ENCODE data around the gene SLC22A14.
"Not testable (repeated sequence)": the region's sequence is repeated elsewhere in the genome, so short reads cannot be mapped to it uniquely, and the experiment has no call there.

The SLC22A14 gene

DNA sequence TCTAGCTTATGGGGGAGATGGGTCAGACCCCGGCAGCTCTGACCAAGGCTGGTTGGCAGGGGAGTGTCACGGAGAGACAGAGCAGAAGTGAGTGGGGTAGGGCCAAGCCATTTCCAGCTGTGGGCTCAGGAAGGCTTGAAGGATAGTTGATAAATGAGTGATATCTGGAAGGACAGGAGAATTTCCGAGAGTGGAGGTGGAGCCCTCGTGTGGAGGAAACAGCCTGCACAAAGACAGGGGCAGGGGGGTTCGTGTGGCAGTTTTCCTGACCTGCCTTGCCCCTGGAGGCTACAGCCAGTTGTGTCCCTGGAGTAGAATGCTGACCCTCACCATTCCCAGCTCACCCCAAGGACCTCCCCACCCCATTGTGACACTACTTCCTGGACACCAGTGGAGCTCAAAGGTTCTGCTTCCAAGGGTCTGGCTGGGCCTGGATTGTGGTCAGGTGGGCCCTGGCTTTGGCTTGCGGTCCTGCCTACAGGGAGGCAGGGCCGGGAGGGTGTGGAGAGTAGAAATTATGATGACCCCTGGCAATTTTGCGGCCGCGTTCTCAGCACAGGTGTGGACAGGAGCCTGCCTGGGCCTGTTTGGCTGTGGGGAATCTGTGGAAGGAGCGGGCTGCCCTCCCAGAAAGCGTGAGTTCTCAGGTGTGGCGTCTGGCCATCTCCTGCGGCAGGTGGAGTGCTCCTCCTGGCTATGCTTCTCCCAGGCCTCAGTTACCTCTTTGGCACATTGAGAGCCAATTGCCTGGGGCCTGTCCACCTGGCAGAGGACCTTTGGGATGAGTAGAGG lies at the start of gene SLC22A14:
Gene SLC22A14 (plus strand): TSS at position 400 of the 792 bp plus-strand sequence. CDS start 23,733 bp downstream, outside the sequence.
- no peak for DNase-seq

- DNase-seq, result no peak
Observed at GRCh38 chr3:38232701-38233100, 49.4 kb upstream of the SLC22A14 start.

- no peak for DNase-seq
Observed at GRCh38 chr3:38235466-38235865, 46.6 kb upstream of the SLC22A14 start.

GRCh38 chr3:38238416-38239008 lies 43.6 kb upstream of the SLC22A14 start:
- no peak for DNase-seq

DNA sequence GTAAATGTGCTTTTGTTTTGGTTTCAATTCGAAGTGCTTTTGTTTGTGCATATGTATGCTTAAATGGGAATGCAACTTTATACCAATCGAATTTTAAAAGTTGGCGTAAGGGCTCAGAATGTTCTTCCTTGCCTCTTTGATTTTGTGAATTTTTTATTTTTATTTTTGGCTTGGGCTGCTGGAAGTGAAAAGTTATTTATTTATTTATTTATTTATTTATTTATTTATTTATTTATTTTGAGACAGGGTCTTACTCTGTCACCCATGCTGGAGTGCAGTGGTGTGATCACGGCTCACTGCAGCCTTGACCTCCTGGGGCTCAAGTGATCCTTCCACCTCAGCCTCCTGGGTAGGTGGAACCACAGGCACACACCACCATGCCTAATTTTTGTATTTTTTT lies 39.3 kb upstream of the SLC22A14 start:
- DNase-seq, result not testable (repeated sequence)

DNA sequence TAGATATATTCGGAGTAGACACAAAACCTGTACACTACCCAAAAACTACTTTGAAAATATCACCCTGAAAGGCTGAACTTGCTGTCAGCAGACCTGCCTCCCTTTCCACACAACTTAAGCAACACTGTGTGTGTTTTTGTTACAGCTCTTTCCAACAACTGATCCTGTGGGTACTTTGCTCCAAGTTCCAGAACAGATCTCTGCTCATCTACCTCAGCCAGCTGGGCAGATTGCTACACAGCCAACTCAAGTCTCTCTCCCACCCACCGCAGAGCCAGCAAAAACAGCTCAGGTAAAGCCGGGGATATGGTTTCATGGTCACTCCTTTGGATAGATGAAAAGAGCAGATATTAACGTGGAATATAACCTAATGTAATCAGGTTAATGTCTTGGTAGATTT lies 36.2 kb upstream of the SLC22A14 start:
- DNase-seq, result no peak

DNA sequence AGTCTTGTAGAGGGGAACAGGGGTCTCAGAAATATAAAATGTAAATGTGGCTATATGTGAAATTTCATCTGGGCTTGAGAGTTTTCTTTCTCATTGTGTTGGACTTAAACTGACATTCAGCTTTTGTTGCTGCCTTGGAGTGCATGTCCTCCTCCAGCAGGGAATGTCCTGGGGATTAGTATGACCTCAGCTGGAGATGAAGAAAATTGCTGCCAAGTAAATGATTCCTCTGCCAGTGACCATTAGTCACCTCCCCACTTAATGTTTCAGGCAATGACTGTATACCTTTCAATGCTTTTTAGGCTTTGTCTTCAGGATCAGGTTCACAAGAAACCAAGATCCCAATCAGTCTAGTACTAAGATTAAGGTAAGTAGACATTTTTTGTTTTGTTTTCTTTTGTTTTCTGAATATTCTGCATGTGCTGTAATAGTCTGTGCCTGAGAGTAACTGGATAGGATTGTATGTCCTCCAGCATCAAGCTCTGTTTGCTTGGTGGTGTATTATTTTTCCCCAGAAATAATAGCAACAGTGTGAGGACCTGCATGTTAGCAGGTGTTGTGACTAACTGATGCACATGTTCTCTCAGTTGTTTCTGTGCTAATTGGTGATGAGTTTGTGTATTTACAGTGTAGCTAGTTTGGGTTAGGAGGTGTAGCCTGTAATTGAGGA lies 34.6 kb upstream of the SLC22A14 start:
- no peak for DNase-seq

- no peak for DNase-seq
Observed at GRCh38 chr3:38250198-38250597, 31.9 kb upstream of the SLC22A14 start.

DNA sequence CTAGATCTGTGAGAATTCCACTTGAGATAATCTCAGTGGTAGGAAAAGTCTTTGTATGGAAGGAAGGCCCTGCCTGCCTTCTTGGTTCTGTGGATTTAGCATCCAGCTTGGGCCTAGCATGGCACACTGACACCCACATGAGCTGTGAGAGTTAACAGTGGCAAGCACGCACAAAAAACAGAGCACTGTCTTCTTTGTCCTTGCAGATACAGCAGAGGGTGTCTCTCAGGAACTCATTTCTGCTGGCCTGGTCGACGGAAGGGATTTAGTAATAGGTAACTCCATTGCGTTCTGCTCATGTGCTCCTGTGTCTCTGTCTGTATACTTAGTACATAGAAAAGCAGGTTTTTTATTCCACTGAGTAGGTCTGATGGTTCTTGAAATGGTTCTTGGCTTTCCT lies 30.9 kb upstream of the SLC22A14 start:
- DNase-seq, result no peak

GRCh38 chr3:38253704-38254103 lies 28.4 kb upstream of the SLC22A14 start:
- no peak for DNase-seq

- DNase-seq, result peak; percentile 43
Observed at GRCh38 chr3:38254872-38255271, 27.2 kb upstream of the SLC22A14 start.

DNA sequence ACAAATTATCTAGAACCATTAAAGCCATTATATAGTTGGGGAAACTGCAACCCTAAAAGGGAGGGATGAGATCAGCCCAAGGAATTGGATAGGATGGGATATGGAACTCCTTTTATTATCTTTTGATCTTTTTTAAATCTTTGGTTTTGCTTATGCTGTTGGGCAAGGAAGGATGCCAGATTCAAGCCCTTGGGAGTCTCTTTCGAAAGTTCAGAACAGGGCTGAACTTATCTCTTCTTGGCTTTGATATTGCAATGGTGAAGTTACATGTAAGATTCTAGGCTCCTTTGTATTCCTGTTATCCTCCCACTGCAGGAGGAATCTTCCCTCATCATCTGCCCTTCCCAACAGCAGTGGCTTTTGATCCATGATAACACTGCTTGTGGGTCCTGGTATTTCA lies 26.5 kb upstream of the SLC22A14 start:
- DNase-seq, result no peak

DNA sequence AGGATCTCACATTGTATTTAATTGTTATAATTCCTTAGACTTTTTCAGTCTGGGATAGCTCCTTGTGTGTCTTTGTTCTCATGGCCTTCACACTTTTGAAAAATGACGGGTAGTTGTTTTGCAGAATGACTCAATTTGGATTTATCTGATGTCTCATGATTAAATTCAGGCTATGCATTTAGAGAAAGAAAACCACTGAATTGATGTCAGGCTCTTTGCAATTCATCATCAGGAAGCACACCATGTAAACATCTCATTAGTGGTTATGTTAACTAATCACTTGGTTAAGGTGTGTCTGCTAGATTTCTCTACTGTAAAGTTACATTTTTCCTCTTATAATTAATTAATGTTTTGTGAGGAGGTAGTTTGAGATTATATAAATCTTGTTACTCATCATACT lies 24.5 kb upstream of the SLC22A14 start:
- DNase-seq, result peak; percentile 60

DNA sequence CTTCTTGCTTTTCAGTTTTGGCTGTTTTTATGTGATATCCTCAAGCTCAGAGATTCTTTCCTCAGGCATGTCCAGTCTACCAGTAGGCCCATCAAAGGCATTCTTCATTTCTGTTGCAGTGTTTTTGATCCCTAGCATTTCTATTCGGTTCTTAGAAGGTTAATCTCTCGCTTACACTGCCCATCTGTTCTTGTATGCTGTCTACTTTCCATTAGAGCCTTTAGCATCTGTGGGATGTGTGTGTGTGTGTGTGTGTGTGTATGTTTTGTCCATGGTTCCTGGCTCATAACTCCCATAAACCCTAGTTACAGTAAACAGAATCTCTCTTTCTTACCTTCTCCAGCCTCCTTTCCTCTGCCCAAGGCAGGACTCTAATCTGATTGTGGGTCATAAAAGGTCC lies 21.6 kb upstream of the SLC22A14 start:
- no peak for DNase-seq

DNA sequence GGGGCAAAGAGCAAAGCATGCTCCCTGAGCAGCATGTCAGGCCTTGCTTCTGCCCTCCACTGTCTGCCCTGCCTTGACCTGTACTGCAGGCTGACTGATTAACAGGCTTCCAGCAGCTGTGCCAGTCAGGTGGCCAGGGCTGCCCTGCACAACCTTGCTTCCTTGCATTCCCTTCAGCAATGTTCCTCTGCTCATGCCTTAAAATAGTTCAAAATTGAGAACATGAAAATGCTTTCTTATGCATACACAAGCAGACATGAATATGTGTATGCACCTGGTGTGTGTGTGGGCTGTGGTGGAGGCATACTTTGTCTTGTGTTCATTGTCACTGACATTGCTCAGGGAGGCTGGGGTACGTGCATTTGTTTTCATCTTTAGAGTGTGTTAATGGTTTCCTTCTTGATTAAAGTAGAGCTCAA lies 17.7 kb upstream of the SLC22A14 start:
- DNase-seq, result no peak

DNA sequence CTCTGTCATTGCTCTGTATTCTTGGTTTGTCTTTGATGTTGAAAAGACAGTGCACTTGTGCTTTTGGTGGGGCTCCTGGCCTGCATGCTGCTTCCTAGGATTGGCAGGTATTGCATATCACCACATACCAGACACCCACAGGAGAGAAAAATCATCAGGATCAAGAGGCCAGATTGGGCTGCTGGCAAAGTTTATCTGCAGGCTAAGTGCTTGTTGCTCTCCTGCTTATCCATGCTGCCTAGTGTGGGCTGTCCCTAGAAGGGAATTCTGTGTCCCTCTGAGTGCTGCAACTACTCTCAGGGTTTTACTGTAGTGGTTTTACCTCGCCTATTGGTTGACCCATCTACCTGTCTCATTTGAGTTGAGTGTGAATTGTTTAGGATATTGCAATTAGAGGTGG lies 17.3 kb upstream of the SLC22A14 start:
- DNase-seq, result no peak

DNA sequence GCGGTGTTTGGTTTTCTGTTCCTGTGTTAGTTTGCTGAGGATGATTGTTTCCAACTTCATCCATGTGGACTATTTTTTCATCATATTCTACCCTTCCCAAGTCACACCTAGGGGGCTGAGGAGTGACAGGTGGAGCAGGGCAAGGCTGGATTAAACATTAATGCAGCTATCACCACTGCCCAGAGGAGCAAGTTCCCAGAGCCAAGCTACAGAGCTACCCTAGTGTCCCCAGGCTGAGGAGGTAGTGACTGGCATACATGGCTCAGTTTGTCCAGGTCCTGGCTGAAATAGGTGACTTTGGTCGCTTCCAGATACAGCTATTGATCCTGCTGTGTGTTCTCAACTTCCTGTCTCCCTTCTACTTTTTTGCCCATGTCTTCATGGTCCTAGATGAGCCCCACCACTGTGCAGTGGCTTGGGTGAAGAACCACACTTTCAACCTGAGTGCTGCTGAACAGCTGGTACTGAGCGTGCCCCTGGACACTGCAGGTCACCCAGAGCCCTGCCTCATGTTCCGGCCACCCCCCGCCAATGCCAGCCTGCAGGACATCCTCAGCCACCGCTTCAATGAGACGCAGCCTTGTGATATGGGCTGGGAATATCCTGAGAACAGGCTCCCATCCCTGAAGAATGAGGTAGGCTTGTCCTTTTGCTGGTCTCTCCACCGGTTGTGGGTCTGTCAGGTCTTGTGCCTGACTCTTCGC lies 16.3 kb upstream of the SLC22A14 start, which contains the start of gene SLC22A13:
Gene SLC22A13 (plus strand): TSS at position 209 of the 704 bp plus-strand sequence. CDS start 49 bp downstream, at position 258.
- DNase-seq, result no peak

- DNase-seq, result no peak
Observed at GRCh38 chr3:38266810-38267209, 15.3 kb upstream of the SLC22A14 start.

GRCh38 chr3:38267662-38268061 lies 14.4 kb upstream of the SLC22A14 start:
- no peak for DNase-seq

DNA sequence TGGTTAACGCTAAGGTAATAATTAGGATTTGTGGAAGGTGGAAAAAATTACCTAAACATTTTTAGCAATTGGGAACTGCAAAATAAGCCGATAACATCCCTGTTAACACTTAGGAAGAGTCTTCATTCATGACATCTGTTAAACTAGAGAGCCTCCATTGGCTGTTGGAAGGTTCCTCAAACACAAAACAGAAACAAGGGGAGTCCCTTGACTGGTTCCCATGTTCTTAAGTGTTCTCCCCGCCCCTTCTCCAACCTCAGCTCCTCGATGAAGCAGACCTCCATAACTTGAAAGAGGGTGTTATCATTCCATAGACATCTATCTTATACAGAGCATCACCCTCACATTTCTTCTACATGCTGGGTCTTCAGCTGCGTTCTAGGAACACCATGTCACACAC lies 14.0 kb upstream of the SLC22A14 start:
- DNase-seq, result no peak

DNA sequence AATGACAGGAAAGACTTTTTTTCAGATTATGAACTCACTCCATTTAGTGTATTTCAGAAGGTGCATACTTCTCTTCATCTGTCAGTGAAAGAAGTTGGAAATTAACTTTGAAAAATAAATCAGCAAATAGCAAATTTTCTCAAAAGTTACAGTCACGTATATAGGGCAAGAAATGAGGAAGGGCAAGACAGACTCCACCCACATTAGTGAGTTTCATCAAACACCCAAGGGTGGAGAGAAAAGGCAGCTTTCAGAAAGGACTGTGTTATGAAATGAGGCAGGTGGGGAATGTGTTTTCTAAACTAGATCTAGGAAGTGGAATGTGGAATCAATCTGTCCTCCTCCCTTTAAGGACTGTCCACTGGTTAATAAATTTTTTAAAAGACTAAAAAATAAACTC lies 13.6 kb upstream of the SLC22A14 start:
- DNase-seq, result no peak

DNA sequence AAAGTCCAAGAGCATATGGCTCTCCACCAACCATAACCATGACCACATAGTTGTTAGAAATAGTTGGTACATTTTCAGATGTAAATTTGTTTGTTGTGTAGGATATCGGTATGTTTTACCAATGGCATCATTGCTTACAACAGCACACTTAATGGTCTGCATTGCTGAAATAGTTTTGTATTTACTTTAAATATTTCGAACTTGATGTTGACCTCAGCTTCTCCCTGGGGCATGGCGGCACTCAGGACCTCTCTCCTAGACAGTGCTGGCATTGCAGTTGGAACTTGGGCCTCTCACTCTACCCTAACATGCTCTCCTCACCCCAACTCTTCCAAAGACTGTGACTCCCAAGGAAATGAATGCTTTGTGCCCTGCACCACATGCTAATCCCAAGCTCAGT lies 11.5 kb upstream of the SLC22A14 start:
- DNase-seq, result no peak

- DNase-seq, result no peak
Observed at GRCh38 chr3:38271553-38271952, 10.5 kb upstream of the SLC22A14 start.
